Measurements from ENCODE around the gene TXNIP.

DNA sequence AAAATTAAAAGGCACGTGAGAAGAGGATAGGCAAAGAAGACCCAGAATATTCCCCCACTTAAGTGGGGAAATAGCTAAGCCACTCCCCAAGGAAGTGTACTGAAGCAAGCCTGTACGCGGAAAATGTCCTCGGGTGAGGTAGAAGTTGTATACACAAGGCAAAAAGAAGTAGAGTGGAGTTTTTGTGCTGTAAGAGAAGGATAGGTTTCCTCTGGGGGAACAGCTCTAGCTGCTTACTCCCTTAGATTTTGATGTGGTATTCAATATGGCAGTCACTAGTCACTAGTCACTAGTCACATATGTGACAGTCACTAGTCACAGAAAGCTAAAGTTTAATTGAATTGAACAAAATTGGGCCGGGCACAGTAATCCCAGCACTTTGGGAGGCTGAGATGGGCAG is 7.6 kb downstream of the TXNIP start:
- TF ChIP-seq, protein P1, sequence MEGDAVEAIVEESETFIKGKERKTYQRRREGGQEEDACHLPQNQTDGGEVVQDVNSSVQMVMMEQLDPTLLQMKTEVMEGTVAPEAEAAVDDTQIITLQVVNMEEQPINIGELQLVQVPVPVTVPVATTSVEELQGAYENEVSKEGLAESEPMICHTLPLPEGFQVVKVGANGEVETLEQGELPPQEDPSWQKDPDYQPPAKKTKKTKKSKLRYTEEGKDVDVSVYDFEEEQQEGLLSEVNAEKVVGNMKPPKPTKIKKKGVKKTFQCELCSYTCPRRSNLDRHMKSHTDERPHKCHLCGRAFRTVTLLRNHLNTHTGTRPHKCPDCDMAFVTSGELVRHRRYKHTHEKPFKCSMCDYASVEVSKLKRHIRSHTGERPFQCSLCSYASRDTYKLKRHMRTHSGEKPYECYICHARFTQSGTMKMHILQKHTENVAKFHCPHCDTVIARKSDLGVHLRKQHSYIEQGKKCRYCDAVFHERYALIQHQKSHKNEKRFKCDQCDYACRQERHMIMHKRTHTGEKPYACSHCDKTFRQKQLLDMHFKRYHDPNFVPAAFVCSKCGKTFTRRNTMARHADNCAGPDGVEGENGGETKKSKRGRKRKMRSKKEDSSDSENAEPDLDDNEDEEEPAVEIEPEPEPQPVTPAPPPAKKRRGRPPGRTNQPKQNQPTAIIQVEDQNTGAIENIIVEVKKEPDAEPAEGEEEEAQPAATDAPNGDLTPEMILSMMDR (IDR thresholded peaks at IDR 0.05) = no peak
- TF ChIP-seq EZH2 (IDR thresholded peaks at IDR 0.05; ENCODE audit: borderline replicate concordance, insufficient read depth, low read depth, low read length, poor library complexity, severe bottlenecking) = no peak

Data from B cell (primary cell).